Stimulated activated CD4-positive, alpha-beta T cell treated with anti-CD3 and anti-CD28 coated beads, TNF-alpha, amount 100 ng/mL, for 24 hours (primary cell): ENCODE data around the gene TMPRSS6.
A peak's percentile ranks its signal among the peaks of the same experiment; 100 is the strongest.

Experiments
- DNase-seq, 3 experiments: peaks; one replicate each; pipeline ENCODE4 v3.0.0-alpha.2; 2020; ENCODE audit warnings: low read depth in 3 of 3

The TMPRSS6 gene

GRCh38 chr22:37109242-37109917, at the start of gene TMPRSS6:
Gene TMPRSS6, minus strand, starts transcription at chr22:37109713. Its CDS starts 6,296 bp downstream, at chr22:37103417.
- DNase-seq, result no peak

- DNase-seq, result no peak
Observed at GRCh38 chr22:37158963-37159290, 49.4 kb upstream of the TMPRSS6 start.

- no peak for DNase-seq
Observed at GRCh38 chr22:37157516-37158285, 48.2 kb upstream of the TMPRSS6 start.

GRCh38 chr22:37156686-37157435, 47.3 kb upstream of the TMPRSS6 start:
- no peak for DNase-seq

- no peak for DNase-seq
Observed at GRCh38 chr22:37155971-37156370, 46.5 kb upstream of the TMPRSS6 start.

GRCh38 chr22:37154925-37155712, 45.6 kb upstream of the TMPRSS6 start:
- no peak for DNase-seq

- DNase-seq, result no peak
Observed at GRCh38 chr22:37153901-37154300, 44.4 kb upstream of the TMPRSS6 start.

- no peak for DNase-seq
Observed at GRCh38 chr22:37151401-37151800, 41.9 kb upstream of the TMPRSS6 start.

- DNase-seq, result no peak
Observed at GRCh38 chr22:37150701-37151100, 41.2 kb upstream of the TMPRSS6 start.

- DNase-seq, result no peak
Observed at GRCh38 chr22:37148742-37149665, 39.5 kb upstream of the TMPRSS6 start.

GRCh38 chr22:37148031-37148651, 38.6 kb upstream of the TMPRSS6 start:
- peak in 1 of 3 experiments; percentile 40 for DNase-seq

- no peak for DNase-seq
Observed at GRCh38 chr22:37147186-37147990, 37.9 kb upstream of the TMPRSS6 start.

- DNase-seq, result no peak
Observed at GRCh38 chr22:37146507-37147180, 37.1 kb upstream of the TMPRSS6 start.

- DNase-seq, result no peak
Observed at GRCh38 chr22:37146051-37146385, 36.5 kb upstream of the TMPRSS6 start.

GRCh38 chr22:37145180-37146050, 35.9 kb upstream of the TMPRSS6 start:
- DNase-seq, result no peak

GRCh38 chr22:37144180-37144554, 34.7 kb upstream of the TMPRSS6 start:
- DNase-seq, result no peak

- no peak for DNase-seq
Observed at GRCh38 chr22:37141971-37142370, 32.5 kb upstream of the TMPRSS6 start.

- no peak for DNase-seq
Observed at GRCh38 chr22:37141476-37141875, 32.0 kb upstream of the TMPRSS6 start.
